ENCODE results near the gene PRDM12.

The PRDM12 gene

GRCh38 chr9:130680836-130681768 lies 16.7 kb downstream of the PRDM12 start (continued):
- TF ChIP-seq, protein P1, sequence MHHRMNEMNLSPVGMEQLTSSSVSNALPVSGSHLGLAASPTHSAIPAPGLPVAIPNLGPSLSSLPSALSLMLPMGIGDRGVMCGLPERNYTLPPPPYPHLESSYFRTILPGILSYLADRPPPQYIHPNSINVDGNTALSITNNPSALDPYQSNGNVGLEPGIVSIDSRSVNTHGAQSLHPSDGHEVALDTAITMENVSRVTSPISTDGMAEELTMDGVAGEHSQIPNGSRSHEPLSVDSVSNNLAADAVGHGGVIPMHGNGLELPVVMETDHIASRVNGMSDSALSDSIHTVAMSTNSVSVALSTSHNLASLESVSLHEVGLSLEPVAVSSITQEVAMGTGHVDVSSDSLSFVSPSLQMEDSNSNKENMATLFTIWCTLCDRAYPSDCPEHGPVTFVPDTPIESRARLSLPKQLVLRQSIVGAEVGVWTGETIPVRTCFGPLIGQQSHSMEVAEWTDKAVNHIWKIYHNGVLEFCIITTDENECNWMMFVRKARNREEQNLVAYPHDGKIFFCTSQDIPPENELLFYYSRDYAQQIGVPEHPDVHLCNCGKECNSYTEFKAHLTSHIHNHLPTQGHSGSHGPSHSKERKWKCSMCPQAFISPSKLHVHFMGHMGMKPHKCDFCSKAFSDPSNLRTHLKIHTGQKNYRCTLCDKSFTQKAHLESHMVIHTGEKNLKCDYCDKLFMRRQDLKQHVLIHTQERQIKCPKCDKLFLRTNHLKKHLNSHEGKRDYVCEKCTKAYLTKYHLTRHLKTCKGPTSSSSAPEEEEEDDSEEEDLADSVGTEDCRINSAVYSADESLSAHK (tag by site-specific recombination; IDR thresholded peaks at IDR 0.05) = 0 out of 2 replicates have a peak, but pooled peaks have one; percentile 9
- TF ChIP-seq ZNF530 (tag by site-specific recombination; IDR thresholded peaks at IDR 0.05; ENCODE audit: low read depth) = no peak
- peak; percentile 52; the same call in 1 of the 2 replicates for TF ChIP-seq KLF8 (tag by site-specific recombination; IDR thresholded peaks at IDR 0.05)
- 0 out of 2 replicates have a peak, but pooled peaks have one; percentile 24 for TF ChIP-seq ZNF394 (tag by site-specific recombination; IDR thresholded peaks at IDR 0.05; ENCODE audit: borderline replicate concordance)
- TF ChIP-seq ZNF660 (tag by site-specific recombination; IDR thresholded peaks at IDR 0.05) = 0 out of 2 replicates have a peak, but pooled peaks have one; percentile 17
- no peak for TF ChIP-seq ZNF416 (tag by site-specific recombination; IDR thresholded peaks at IDR 0.05)
- peak; percentile 83 for TF ChIP-seq ZNF335 (tag by site-specific recombination; conservative IDR thresholded peaks at IDR 0.05)
- 0 out of 2 replicates have a peak, but pooled peaks have one; percentile 35 for TF ChIP-seq KLF16 (tag by site-specific recombination; IDR thresholded peaks at IDR 0.05)
- TF ChIP-seq PBX3 (CRISPR knock-in tag; IDR thresholded peaks at IDR 0.05) = 0 out of 2 replicates have a peak, but pooled peaks have one; percentile 46
- no peak for TF ChIP-seq ZNF626 (tag by site-specific recombination; IDR thresholded peaks at IDR 0.05)
- no peak for TF ChIP-seq GLI2 (tag by site-specific recombination; IDR thresholded peaks at IDR 0.05; ENCODE audit: borderline replicate concordance, low read depth)
- TF ChIP-seq ZNF76 (tag by site-specific recombination; IDR thresholded peaks at IDR 0.05; ENCODE audit: borderline replicate concordance, low read depth) = peak; percentile 45; the same call in 1 of the 2 replicates
- no peak for TF ChIP-seq MYNN (tag by site-specific recombination; IDR thresholded peaks at IDR 0.05; ENCODE audit: borderline replicate concordance)
- TF ChIP-seq ZNF341 (tag by site-specific recombination; IDR thresholded peaks at IDR 0.05; ENCODE audit: low read depth) = peak; percentile 30; the same call in 1 of the 2 replicates
- no peak for TF ChIP-seq ZNF239 (tag by site-specific recombination; IDR thresholded peaks at IDR 0.05)
- no peak for TF ChIP-seq ZNF302 (tag by site-specific recombination; IDR thresholded peaks at IDR 0.05; ENCODE audit: low read depth)
- 0 out of 2 replicates have a peak, but pooled peaks have one; percentile 27 for TF ChIP-seq ZNF610 (tag by site-specific recombination; IDR thresholded peaks at IDR 0.05; ENCODE audit: borderline replicate concordance)
- TF ChIP-seq ZNF132 (tag by site-specific recombination; IDR thresholded peaks at IDR 0.05; ENCODE audit: borderline replicate concordance) = no peak
- TF ChIP-seq, protein P2, sequence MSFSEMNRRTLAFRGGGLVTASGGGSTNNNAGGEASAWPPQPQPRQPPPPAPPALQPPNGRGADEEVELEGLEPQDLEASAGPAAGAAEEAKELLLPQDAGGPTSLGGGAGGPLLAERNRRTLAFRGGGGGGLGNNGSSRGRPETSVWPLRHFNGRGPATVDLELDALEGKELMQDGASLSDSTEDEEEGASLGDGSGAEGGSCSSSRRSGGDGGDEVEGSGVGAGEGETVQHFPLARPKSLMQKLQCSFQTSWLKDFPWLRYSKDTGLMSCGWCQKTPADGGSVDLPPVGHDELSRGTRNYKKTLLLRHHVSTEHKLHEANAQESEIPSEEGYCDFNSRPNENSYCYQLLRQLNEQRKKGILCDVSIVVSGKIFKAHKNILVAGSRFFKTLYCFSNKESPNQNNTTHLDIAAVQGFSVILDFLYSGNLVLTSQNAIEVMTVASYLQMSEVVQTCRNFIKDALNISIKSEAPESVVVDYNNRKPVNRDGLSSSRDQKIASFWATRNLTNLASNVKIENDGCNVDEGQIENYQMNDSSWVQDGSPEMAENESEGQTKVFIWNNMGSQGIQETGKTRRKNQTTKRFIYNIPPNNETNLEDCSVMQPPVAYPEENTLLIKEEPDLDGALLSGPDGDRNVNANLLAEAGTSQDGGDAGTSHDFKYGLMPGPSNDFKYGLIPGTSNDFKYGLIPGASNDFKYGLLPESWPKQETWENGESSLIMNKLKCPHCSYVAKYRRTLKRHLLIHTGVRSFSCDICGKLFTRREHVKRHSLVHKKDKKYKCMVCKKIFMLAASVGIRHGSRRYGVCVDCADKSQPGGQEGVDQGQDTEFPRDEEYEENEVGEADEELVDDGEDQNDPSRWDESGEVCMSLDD (tag by site-specific recombination; IDR thresholded peaks at IDR 0.05) = no peak
- peak; percentile 33; the same call in 1 of the 2 replicates for TF ChIP-seq ZNF24 (tag by site-specific recombination; IDR thresholded peaks at IDR 0.05)
- TF ChIP-seq, protein P3, sequence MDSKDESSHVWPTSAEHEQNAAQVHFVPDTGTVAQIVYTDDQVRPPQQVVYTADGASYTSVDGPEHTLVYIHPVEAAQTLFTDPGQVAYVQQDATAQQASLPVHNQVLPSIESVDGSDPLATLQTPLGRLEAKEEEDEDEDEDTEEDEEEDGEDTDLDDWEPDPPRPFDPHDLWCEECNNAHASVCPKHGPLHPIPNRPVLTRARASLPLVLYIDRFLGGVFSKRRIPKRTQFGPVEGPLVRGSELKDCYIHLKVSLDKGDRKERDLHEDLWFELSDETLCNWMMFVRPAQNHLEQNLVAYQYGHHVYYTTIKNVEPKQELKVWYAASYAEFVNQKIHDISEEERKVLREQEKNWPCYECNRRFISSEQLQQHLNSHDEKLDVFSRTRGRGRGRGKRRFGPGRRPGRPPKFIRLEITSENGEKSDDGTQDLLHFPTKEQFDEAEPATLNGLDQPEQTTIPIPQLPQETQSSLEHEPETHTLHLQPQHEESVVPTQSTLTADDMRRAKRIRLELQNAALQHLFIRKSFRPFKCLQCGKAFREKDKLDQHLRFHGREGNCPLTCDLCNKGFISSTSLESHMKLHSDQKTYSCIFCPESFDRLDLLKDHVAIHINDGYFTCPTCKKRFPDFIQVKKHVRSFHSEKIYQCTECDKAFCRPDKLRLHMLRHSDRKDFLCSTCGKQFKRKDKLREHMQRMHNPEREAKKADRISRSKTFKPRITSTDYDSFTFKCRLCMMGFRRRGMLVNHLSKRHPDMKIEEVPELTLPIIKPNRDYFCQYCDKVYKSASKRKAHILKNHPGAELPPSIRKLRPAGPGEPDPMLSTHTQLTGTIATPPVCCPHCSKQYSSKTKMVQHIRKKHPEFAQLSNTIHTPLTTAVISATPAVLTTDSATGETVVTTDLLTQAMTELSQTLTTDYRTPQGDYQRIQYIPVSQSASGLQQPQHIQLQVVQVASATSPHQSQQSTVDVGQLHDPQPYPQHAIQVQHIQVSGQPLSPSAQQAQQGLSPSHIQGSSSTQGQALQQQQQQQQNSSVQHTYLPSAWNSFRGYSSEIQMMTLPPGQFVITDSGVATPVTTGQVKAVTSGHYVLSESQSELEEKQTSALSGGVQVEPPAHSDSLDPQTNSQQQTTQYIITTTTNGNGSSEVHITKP (tag by site-specific recombination; IDR thresholded peaks at IDR 0.05) = no peak
- TF ChIP-seq ZNF670 (tag by site-specific recombination; IDR thresholded peaks at IDR 0.05; ENCODE audit: low read depth) = no peak
- TF ChIP-seq ZNF558 (tag by site-specific recombination; IDR thresholded peaks at IDR 0.05) = no peak
- TF ChIP-seq KLF7 (tag by site-specific recombination; IDR thresholded peaks at IDR 0.05; ENCODE audit: borderline replicate concordance) = no peak
- TF ChIP-seq, protein P4, sequence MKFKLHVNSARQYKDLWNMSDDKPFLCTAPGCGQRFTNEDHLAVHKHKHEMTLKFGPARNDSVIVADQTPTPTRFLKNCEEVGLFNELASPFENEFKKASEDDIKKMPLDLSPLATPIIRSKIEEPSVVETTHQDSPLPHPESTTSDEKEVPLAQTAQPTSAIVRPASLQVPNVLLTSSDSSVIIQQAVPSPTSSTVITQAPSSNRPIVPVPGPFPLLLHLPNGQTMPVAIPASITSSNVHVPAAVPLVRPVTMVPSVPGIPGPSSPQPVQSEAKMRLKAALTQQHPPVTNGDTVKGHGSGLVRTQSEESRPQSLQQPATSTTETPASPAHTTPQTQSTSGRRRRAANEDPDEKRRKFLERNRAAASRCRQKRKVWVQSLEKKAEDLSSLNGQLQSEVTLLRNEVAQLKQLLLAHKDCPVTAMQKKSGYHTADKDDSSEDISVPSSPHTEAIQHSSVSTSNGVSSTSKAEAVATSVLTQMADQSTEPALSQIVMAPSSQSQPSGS (tag by site-specific recombination; IDR thresholded peaks at IDR 0.05; ENCODE audit: low read depth) = no peak
- TF ChIP-seq ZNF10 (tag by site-specific recombination; IDR thresholded peaks at IDR 0.05) = no peak
- TF ChIP-seq ZNF785 (tag by site-specific recombination; IDR thresholded peaks at IDR 0.05) = no peak

Data from HEK293 (cell line).